ENCODE measurements around the gene TSGA10. TPM values are rescaled to one million over a fixed set of nuclear protein-coding genes. Genes with fewer than 3 reads are reported as not detected.

The TSGA10 gene
- total RNA-seq, 1 experiment from 2014 or later = 9.9 TPM

DNA sequence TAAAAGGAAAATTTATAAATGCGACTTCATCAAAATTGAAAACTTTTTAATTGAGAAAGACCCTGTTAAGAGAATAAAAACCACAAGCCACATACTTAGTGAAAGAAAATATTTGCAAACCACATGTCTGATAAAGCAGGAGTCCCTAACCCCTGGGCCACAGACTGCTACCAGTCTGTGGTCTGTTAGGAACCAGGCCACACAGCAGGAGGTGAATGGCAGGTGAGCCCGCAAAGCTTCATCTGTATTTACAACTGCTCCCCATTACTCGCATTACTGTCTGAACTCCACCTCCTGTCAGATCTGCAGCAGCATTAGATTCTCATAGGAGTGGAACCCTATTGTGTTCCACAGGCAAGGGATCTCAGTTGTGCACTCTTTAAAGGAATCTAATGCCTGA lies 123.3 kb downstream of the TSGA10 start:
- no peaks in the 10 kb centered on the region for H3K4me1 Mint-ChIP-seq (ENCODE audit: low read depth, unreplicated experiment)
- H3K27me3 Mint-ChIP-seq (ENCODE audit: insufficient read depth, unreplicated experiment) = peaks cover 2% of the 10 kb centered on the region
- H3K4me3 Mint-ChIP-seq (ENCODE audit: unreplicated experiment) = no peak overlapping the region
- TF ChIP-seq, protein P1, sequence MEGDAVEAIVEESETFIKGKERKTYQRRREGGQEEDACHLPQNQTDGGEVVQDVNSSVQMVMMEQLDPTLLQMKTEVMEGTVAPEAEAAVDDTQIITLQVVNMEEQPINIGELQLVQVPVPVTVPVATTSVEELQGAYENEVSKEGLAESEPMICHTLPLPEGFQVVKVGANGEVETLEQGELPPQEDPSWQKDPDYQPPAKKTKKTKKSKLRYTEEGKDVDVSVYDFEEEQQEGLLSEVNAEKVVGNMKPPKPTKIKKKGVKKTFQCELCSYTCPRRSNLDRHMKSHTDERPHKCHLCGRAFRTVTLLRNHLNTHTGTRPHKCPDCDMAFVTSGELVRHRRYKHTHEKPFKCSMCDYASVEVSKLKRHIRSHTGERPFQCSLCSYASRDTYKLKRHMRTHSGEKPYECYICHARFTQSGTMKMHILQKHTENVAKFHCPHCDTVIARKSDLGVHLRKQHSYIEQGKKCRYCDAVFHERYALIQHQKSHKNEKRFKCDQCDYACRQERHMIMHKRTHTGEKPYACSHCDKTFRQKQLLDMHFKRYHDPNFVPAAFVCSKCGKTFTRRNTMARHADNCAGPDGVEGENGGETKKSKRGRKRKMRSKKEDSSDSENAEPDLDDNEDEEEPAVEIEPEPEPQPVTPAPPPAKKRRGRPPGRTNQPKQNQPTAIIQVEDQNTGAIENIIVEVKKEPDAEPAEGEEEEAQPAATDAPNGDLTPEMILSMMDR (IDR thresholded peaks at IDR 0.05; ENCODE audit: insufficient read depth in 1 of 2, low read depth in 1 of 2, low read length in 1 of 2, severe bottlenecking in 1 of 2, unreplicated experiment in 1 of 2) = no peak
- H3K4me1 ChIP-seq = no peaks in the 10 kb centered on the region
- CTCF ChIA-PET = interaction anchor here (0.7 kb wide), 1 partner anchor 31 kb away, joined by 4 read pairs; no protein-coding TSS in a partner anchor
- H3K4me3 ChIP-seq (ENCODE audit: low read depth, low read length) = no peak overlapping the region
- intact Hi-C loops (cut with micrococcal nuclease; ENCODE audit: unreplicated experiment) = no loop called here
- no peaks in the 10 kb centered on the region for H3K9me3 Mint-ChIP-seq (ENCODE audit: unreplicated experiment)
- no peaks in the 10 kb centered on the region for H3K36me3 Mint-ChIP-seq (ENCODE audit: insufficient read depth, unreplicated experiment)
- no peaks in the 10 kb centered on the region for H3K27me3 ChIP-seq (replicated peaks; ENCODE audit: control insufficient read depth, insufficient read depth, low read length)
- H3K36me3 ChIP-seq (ENCODE audit: control insufficient read depth, insufficient read depth, low read length) = no peaks in the 10 kb centered on the region
- no peaks in the 10 kb centered on the region for H3K9me3 ChIP-seq
- no TSS peak for BruUV-seq (replicated peaks)
- POLR2A ChIA-PET = no interaction called here
- no peak for DNase-seq
- H3K27ac Mint-ChIP-seq (ENCODE audit: unreplicated experiment) = no peak overlapping the region

DNA sequence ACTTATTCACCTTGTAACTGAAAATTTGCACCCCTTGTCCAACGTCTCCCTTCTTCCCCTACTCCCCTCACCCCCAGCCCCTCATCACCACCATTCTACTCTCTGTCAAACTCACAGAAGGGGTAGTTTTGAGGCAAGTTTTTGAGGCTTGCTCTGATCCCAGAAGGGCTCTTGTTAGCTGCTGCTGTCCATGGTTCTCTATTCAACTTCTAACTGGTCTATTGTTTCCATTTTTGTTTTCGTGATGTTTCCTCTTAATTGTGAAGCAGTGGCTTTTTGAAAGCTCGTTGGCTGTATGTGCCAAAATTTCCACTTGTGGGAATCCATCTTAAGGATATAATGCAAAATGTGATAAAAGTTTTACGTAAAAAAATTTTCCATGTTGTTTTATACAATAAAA lies 126.2 kb downstream of the TSGA10 start:
- BruUV-seq (replicated peaks) = no TSS peak
- no peaks in the 10 kb centered on the region for H3K4me1 ChIP-seq
- Mint-ChIP-seq H3K27ac (ENCODE audit: unreplicated experiment) (no peak overlapping the region), H3K4me1 (ENCODE audit: low read depth, unreplicated experiment) (no peaks in the 10 kb centered on the region), H3K36me3 (ENCODE audit: insufficient read depth, unreplicated experiment) (no peaks in the 10 kb centered on the region), H3K9me3 (ENCODE audit: unreplicated experiment) (peaks cover 9% of the 10 kb centered on the region), H3K4me3 (ENCODE audit: unreplicated experiment) (no peak overlapping the region), H3K27me3 (ENCODE audit: insufficient read depth, unreplicated experiment) (peaks cover 7% of the 10 kb centered on the region)
- H3K36me3 ChIP-seq (ENCODE audit: control insufficient read depth, insufficient read depth, low read length) = no peaks in the 10 kb centered on the region
- no peaks in the 10 kb centered on the region for H3K9me3 ChIP-seq
- no peak overlapping the region for H3K4me3 ChIP-seq (ENCODE audit: low read depth, low read length)
- intact Hi-C loops (cut with micrococcal nuclease; ENCODE audit: unreplicated experiment) = no loop called here
- ChIA-PET POLR2A (no interaction called here), CTCF (no interaction called here)
- H3K27me3 ChIP-seq (replicated peaks; ENCODE audit: control insufficient read depth, insufficient read depth, low read length) = no peaks in the 10 kb centered on the region
- TF ChIP-seq, protein P1 (IDR thresholded peaks at IDR 0.05; ENCODE audit: insufficient read depth in 1 of 2, low read depth in 1 of 2, low read length in 1 of 2, severe bottlenecking in 1 of 2, unreplicated experiment in 1 of 2) = no peak
- DNase-seq = no peak

DNA sequence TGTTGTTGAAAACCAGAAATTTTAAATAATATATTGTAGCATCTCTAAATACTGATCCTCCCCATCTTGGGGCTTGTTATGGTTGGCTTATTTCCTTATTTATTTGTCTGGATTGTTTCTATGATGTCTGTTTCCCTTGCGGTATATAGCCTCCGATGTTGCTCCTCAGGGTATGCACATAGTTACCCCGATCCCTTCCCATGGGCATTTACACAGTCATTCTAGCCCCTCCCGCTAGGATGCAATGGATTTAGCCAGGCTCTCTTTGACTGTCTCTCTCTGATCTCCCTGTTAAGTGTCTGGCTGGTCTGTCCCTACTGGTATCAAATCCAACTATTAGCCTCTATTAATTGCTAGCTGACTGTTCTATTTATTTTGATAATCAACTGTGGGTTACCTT lies 126.9 kb downstream of the TSGA10 start:
- H3K4me3 Mint-ChIP-seq (ENCODE audit: unreplicated experiment) = no peak overlapping the region
- intact Hi-C loops (cut with micrococcal nuclease; ENCODE audit: unreplicated experiment) = no loop called here
- H3K9me3 ChIP-seq = no peaks in the 10 kb centered on the region
- H3K27ac Mint-ChIP-seq (ENCODE audit: unreplicated experiment) = no peak overlapping the region
- DNase-seq = no peak
- H3K27me3 ChIP-seq (replicated peaks; ENCODE audit: control insufficient read depth, insufficient read depth, low read length) = no peaks in the 10 kb centered on the region
- no TSS peak for BruUV-seq (replicated peaks)
- H3K36me3 Mint-ChIP-seq (ENCODE audit: insufficient read depth, unreplicated experiment) = no peaks in the 10 kb centered on the region
- H3K9me3 Mint-ChIP-seq (ENCODE audit: unreplicated experiment) = peaks cover 9% of the 10 kb centered on the region
- no peaks in the 10 kb centered on the region for H3K4me1 Mint-ChIP-seq (ENCODE audit: low read depth, unreplicated experiment)
- ChIA-PET CTCF (no interaction called here), POLR2A (no interaction called here)
- peaks cover 7% of the 10 kb centered on the region for H3K27me3 Mint-ChIP-seq (ENCODE audit: insufficient read depth, unreplicated experiment)
- no peaks in the 10 kb centered on the region for H3K36me3 ChIP-seq (ENCODE audit: control insufficient read depth, insufficient read depth, low read length)
- H3K4me1 ChIP-seq = no peaks in the 10 kb centered on the region
- TF ChIP-seq, protein P1 (IDR thresholded peaks at IDR 0.05; ENCODE audit: insufficient read depth in 1 of 2, low read depth in 1 of 2, low read length in 1 of 2, severe bottlenecking in 1 of 2, unreplicated experiment in 1 of 2) = no peak
- no peak overlapping the region for H3K4me3 ChIP-seq (ENCODE audit: low read depth, low read length)

Measured in Caco-2 (cell line).